GM21529 (cell line): ENCODE data around the gene FANCD2.
"Not testable (repeated sequence)": the region's sequence is repeated elsewhere in the genome, so short reads cannot be mapped to it uniquely, and the experiment has no call there.

Experiments
- ATAC-seq: cut with Tn5 transposase; IDR thresholded peaks from one replicate; pipeline ENCODE4 v1.9.1; 2021; ENCODE audit not compliant: unreplicated experiment

Gene FANCD2

GRCh38 chr3:10026084-10026890 is at the start of gene FANCD2:
Gene FANCD2 (plus strand): TSS chr3:10026437. CDS start chr3:10028658, 2,221 bp downstream.
- peak; percentile 91 for ATAC-seq

DNA sequence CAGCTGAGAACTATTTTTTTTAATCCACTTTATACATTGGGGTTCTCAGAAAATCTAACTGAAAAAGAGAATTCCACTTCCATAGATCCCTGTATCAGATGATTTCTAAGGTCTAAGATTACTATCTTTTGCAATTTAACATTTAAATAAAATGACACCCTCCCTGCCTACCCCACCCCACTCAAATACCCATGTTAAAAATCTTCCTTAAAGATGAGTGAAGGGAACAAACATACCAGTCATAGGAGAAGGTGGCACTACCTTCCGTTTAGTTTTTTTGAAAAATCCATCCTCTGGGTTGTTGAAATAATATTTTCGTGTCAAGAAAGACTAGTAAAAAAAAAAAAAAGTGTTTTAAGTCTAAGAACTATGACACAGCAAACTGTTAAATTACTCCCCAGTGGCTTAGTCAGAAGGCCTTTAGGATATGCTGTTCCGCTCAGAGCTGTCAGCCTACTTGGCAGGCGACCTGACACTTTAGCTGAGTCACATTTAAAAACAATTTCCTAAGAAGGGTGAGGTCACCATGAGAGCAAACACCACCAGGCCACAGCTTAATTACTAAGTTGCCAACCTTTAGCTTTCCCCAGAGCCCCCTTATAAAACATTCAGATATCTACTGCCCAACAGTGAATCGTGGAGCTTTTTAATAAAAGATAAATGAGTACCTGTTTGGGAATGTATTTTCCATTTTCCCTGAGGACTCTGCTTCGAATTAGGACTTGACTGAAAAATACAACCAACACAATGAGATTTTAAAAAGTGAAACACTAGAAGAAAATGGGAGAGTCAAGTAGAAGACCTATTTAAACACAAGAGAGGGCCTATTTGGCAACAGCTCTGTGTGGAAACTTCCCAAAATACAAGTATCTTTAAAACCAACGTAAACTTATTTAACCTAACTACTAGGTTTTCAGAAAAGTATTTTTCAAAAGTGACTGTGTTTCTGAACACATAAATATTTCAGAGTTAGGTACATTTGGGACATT is 49.2 kb upstream of the FANCD2 start:
- ATAC-seq: no peak

DNA sequence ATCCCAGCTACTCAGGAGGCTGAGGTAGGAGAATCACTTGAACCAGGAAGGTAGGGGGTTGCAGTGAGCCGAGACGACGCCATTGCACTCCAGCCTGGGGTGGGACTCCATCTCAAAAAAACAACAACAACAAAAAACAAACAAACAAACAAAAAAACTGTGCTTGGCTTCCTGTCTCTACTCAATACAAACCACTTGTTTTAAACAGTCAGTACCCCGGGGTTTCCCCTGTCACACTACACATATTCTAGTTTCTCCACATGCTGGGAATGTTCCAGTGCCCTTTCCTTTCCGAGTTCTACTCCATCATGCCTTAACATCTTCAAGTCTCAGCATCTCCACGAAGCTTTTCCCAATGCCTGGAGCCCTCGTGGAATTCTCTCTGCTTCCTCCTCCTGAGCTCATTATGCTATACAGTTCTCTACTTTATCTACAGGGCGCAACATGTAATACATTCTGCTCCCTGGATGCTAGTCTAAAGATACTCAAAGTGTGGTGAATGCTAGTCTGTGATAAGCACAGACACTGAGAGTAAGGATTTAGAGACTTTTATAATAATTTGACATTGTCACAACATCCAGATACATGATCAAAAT is 47.4 kb upstream of the FANCD2 start:
- no peak for ATAC-seq

GRCh38 chr3:9980251-9980650 is 46.0 kb upstream of the FANCD2 start:
- no peak for ATAC-seq

GRCh38 chr3:9986230-9986725 is 40.0 kb upstream of the FANCD2 start:
- ATAC-seq: peak; percentile 28

GRCh38 chr3:9994086-9994844 is 32.0 kb upstream of the FANCD2 start:
- no peak for ATAC-seq

DNA sequence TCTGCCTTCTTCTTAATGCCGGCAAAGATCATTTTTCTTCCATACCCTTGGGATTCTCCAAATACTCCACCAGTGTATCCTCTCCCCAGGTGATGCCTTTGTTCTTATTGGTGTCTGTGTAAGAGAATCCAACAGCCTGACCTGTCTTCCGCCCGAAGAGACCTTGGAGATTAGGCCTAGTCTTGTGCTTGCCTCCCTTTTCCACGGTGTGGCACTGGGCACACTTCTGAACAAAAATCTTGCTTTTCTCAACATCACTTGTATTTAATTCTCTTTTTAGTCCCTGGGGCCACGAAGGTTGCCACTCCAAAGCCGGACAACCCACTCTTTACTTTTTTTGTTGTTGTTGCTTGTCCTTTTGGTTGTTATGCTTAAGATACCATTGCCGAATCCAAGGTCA is 25.6 kb upstream of the FANCD2 start:
- no peak for ATAC-seq

GRCh38 chr3:10002951-10003350 is 23.3 kb upstream of the FANCD2 start:
- no peak for ATAC-seq

GRCh38 chr3:10004506-10004905 is 21.7 kb upstream of the FANCD2 start:
- no peak for ATAC-seq

- no peak for ATAC-seq
Measured at GRCh38 chr3:10004960-10005564, 21.2 kb upstream of the FANCD2 start.

DNA sequence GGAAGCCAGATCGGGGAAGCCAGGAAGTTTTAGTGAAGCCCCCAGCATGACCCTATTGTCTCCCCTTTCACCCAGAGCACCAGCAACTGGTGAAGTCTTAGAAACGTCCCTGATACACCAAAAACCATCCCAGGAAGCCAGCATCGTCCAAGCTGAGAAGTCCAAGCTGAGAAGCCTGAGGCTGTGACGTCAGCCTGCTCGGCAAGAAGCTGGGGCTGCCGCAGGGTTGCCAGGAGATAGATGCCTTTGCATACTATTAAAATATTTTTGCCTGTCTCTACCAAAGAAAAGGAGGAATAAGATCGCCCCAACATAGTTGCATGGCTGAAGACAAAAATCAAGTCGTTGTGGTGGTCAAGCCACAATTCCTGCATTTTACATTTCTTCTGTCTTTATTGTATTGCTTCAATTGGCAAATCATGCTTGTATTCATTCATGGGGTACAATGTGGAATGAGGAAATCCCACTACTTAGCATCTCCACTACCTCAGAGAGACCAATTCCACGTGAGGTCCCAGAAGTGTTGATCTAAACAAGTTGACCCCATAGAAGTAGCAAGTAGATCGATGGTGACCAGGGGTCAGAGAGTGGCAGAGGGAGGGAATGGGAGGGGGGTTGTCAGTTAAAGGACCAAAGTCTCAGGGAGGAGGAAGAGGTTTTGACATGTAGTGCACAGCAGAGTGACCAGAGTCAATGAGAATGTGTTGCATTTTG is 20.0 kb upstream of the FANCD2 start:
- no peak for ATAC-seq

DNA sequence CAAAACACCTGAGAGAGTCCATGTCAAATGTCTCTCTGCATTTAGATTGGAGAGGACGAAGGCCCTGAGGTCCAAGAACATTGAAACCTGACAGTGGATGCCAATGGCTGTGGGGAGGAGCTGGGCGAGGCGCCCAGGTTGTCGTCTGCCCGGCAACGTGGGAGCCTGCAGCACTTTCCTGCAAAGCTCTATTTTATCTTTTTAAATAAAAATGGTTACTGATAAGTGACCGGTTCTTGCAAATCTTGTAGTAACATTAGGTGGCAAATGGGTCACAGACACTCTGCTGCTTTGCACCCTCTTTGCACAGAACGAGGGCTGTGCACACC is 19.5 kb upstream of the FANCD2 start:
- ATAC-seq: no peak

- ATAC-seq: no peak
Measured at GRCh38 chr3:10007126-10007782, 19.0 kb upstream of the FANCD2 start.

GRCh38 chr3:10008216-10008587 is 18.0 kb upstream of the FANCD2 start:
- ATAC-seq: not testable (repeated sequence)

DNA sequence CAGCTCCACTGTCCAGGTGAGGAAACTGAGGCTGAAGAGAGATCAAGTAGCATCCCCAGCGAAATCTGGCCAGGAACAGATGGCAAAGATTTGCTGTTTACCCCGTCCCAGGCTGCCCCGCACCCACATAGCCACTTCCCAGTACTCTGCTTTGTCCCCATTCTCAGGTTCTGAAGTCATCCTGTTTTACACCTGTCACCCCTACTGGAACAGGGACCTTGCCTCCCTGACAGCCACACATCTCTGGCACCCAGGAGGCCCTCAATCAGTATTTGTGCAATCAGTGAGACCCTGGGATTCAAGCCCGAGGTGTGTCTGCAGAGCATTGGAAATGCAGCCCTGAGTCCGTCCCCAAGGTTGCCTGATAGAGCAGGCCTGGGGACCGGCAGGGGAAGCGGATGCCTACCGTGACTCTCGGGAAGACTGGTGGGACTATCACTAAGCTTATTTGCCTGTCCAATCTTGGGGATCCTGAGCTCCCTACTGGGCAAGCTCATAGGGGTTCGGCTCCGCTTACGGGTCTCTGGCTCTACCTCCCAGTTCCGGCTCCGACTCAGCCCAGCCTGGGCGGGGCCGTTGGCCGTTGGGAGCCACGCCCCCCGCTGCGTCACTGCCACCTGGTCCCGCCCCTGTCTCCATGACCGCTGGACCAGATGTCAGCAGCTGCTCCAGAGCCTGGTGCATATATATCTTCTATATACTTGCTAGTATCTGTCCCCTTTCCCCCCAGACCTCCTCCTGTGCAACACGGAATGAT is 17.5 kb upstream of the FANCD2 start:
- peak; percentile 72 for ATAC-seq

GRCh38 chr3:10010421-10010877 is 15.8 kb upstream of the FANCD2 start:
- no peak for ATAC-seq

DNA sequence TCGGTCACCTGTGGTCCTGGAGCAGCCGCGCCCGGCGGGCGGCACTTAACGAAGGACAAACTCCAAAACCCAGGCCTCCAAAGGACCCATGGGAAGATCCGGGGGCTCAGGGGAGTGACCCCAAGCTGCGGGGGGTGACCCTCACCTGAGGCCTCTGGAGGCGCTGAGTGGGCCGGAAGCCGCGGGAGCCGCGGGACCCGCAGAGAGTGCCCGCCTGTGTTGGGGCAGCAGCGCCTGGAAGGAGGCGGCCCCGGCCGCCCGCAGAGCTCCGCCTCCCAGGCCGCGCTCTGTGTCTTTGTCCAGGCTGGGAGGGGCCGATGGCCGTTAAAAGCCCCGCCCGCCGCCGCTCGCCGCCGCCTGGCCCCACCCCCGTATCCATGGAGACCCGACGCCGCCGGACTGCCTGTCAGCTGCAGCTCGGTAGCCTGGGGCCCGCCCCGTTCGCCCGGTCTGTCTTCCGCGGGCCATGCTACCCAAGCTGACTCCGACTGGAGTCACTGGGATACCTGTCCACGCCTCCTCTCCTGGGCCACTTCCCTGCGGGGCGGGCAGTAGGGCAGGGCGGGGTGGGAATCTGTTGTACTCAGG is 15.3 kb upstream of the FANCD2 start:
- peak; percentile 88 for ATAC-seq

GRCh38 chr3:10011631-10012030 is 14.6 kb upstream of the FANCD2 start:
- ATAC-seq: no peak
